Small intestine (tissue), 7 donors: ENCODE results near the gene INSM1. TPM values are rescaled to one million over a fixed set of nuclear protein-coding genes. Genes with fewer than 3 reads are reported as not detected.

Source experiments
- DNase-seq, 2 donors: peaks; one replicate each; pipeline versions ENCODE4 v3.0.0 to v3.0.0-alpha.2; 2013
- FAIRE-seq: peaks from 2 replicates; lab custom pipeline; 2012; peaks lifted over from hg19 to GRCh38; lab: Jason Lieb, UNC
- H3K27ac ChIP-seq, 3 donors: one replicate each; pipeline ENCODE4 v1.5.1; 2013; ENCODE audit warnings: low read length in 2 of 3, mild to moderate bottlenecking in 2 of 3, control low read depth in 1 of 3, inconsistent platforms in 1 of 3, low read depth in 1 of 3, moderate library complexity in 1 of 3
- H3K27me3 ChIP-seq, 3 donors: one replicate each; pipeline ENCODE4 v1.6.1; 2013; ENCODE audit warnings: low read length in 3 of 3, inconsistent platforms in 1 of 3; ENCODE audit not compliant: control insufficient read depth in 3 of 3, insufficient read depth in 3 of 3
- H3K36me3 ChIP-seq, 3 donors: one replicate each; pipeline ENCODE4 v1.6.1; 2013; ENCODE audit warnings: low read length in 3 of 3, inconsistent platforms in 1 of 3, low read depth in 1 of 3, mild to moderate bottlenecking in 1 of 3, moderate library complexity in 1 of 3; ENCODE audit not compliant: control insufficient read depth in 3 of 3, insufficient read depth in 2 of 3
- H3K4me1 ChIP-seq, 3 donors: one replicate each; pipeline ENCODE4 v1.6.1; 2013; ENCODE audit warnings: low read length in 2 of 3, inconsistent platforms in 1 of 3, low read depth in 1 of 3, mild to moderate bottlenecking in 1 of 3, moderate library complexity in 1 of 3; ENCODE audit not compliant: control insufficient read depth in 3 of 3, insufficient read depth in 2 of 3
- H3K4me3 ChIP-seq, 3 donors: one replicate each; pipeline ENCODE4 v1.5.1; 2013; ENCODE audit warnings: low read length in 3 of 3, control low read depth in 1 of 3, inconsistent platforms in 1 of 3, low read depth in 1 of 3, mild to moderate bottlenecking in 1 of 3, moderate library complexity in 1 of 3
- H3K9me3 ChIP-seq, 2 donors: one replicate each; pipeline ENCODE4 v1.6.1; 2013; ENCODE audit warnings: low read depth in 1 of 2, low read length in 1 of 2; ENCODE audit not compliant: control insufficient read depth in 2 of 2, insufficient read depth in 1 of 2
- WGBS, 3 donors: extraction: QIAGEN DNeasy Blood & Tissue Kit; methylation state at CpG; one replicate each; pipeline ENCODE4 v1.1.7; 2013; 5-methylcytosine and 5-hydroxymethylcytosine counted together
- polyA plus RNA-seq, 4 donors: library from polyadenylated mRNA; stranded (reverse) in 3 of 4; unstranded in 1 of 4; fragments of 200-250 nt in 3 of 4; fragments of 120-200 nt in 1 of 4; gene quantifications; one replicate each; pipeline versions ENCODE4 v1.2.1 to v1.2.3, GENCODE V29; 2013
- donor health status: healthy with polysubstance abuse.
- donor health status: control.
- donor health status: control.
- donor health status: Bipolar disorder and iron deficiency.
- donor health status: healthy.

The INSM1 gene
- polyA plus RNA-seq, 4 donors: 1.3 to 8.6 (median 2.5) TPM

GRCh38 chr20:20369250-20370093 lies 1.6 kb downstream of the INSM1 start:
- H3K4me3 ChIP-seq: peak overlapping the region in 2 of 3 donors; percentile 35
- no peak for FAIRE-seq
- no peaks in the 10 kb centered on the region for H3K36me3 ChIP-seq
- H3K4me1 ChIP-seq: peaks cover 0 to 4% (median 2%) of the 10 kb centered on the region in 3 donors
- 0 to 2% (median 2%) methylated on average over 65 to 86 of the region's 86 CpGs for WGBS, 3 donors
- H3K9me3 ChIP-seq: no peaks in the 10 kb centered on the region
- no peak overlapping the region for H3K27ac ChIP-seq
- peak; percentile 40 to 66 for DNase-seq
- peaks cover 30 to 77% (median 38%) of the 10 kb centered on the region in 3 donors for H3K27me3 ChIP-seq

DNA sequence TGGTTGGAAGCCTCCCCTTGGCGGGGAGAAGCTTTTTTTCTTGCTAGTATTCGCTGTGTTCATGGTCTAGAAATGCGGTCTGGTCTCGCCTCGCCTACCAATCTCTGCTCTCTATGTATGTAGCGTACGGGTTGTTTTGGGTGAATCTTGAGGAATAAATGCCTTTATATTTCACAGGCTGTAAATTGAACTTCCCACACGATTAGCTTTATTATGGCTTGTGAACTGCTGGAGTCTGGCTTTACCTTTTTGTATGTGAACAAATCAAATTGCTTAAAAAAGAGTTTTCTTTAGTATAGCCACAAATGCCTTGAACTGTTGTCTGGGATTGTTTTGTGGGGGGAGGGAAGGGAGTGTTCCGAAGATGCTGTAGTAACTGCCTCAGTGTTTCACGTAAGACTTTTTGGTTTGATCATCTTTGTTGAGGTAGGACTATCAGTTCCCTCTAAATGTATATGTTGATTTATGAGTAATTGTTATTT lies 2.2 kb downstream of the INSM1 start:
- Histone ChIP-seq H3K27me3 (peaks cover 27 to 76% (median 35%) of the 10 kb centered on the region in 3 donors), H3K4me3 (peak overlapping the region in 1 of 3 donors; percentile 35), H3K4me1 (peaks cover 0 to 4% (median 2%) of the 10 kb centered on the region in 3 donors), H3K27ac (no peak overlapping the region), H3K9me3 (no peaks in the 10 kb centered on the region), H3K36me3 (no peaks in the 10 kb centered on the region)
- 9 to 20% (median 16%) methylated on average over 10 of the region's 10 CpGs for WGBS, 3 donors
- DNase-seq: no peak
- no peak for FAIRE-seq

- Histone ChIP-seq H3K4me1 (peaks cover 0 to 4% (median 2%) of the 10 kb centered on the region in 3 donors), H3K9me3 (no peaks in the 10 kb centered on the region), H3K27ac (no peak overlapping the region), H3K36me3 (no peaks in the 10 kb centered on the region), H3K27me3 (peaks cover 27 to 78% (median 33%) of the 10 kb centered on the region in 3 donors), H3K4me3 (peak overlapping the region in 1 of 3 donors; percentile 15)
- DNase-seq: no peak
- WGBS, 3 donors: 29 to 59% (median 55%) methylated on average over 7 of the region's 7 CpGs
- no peak for FAIRE-seq
These were observed 3.2 kb downstream of the INSM1 start for GRCh38 chr20:20371083-20371482.

DNA sequence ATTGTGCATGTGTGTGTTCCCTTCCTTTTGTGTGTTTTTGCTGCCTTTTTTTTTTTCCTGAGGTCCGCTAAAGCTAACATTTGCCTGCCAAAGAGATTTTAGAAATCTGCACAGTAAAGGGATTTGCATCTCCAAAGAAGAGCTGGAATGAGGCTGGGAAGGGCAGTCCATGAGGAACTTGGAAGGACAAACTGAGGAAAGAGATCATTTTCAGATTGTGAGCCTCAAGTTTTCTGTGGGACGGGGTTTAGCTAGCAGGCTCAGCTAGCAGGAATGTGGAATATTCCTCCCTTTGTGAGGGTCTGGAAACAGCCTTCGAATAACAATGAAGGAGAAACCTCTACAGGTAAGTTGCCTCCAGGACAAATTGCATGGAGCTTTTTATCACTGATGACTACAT lies 3.8 kb downstream of the INSM1 start:
- H3K4me1 ChIP-seq: peaks cover 0 to 4% (median 2%) of the 10 kb centered on the region in 3 donors
- peak overlapping the region in 1 of 3 donors; percentile 15 for H3K4me3 ChIP-seq
- H3K9me3 ChIP-seq: no peaks in the 10 kb centered on the region
- DNase-seq (no peak), FAIRE-seq (no peak)
- H3K27me3 ChIP-seq: peaks cover 27 to 73% (median 31%) of the 10 kb centered on the region in 3 donors
- 32 to 71% (median 67%) methylated on average over 3 of the region's 3 CpGs for WGBS, 3 donors
- no peaks in the 10 kb centered on the region for H3K36me3 ChIP-seq
- H3K27ac ChIP-seq: no peak overlapping the region

- H3K9me3 ChIP-seq: no peaks in the 10 kb centered on the region
- peaks cover 21 to 64% (median 27%) of the 10 kb centered on the region in 3 donors for H3K27me3 ChIP-seq
- H3K27ac ChIP-seq: no peak overlapping the region
- no peak overlapping the region for H3K4me3 ChIP-seq
- H3K4me1 ChIP-seq: no peaks in the 10 kb centered on the region
- DNase-seq: no peak
- 44 to 58% (median 48%) methylated on average over 17 of the region's 17 CpGs for WGBS, 3 donors
- no peaks in the 10 kb centered on the region for H3K36me3 ChIP-seq
- FAIRE-seq: no peak
These were observed 5.2 kb downstream of the INSM1 start for GRCh38 chr20:20373091-20373571.

DNA sequence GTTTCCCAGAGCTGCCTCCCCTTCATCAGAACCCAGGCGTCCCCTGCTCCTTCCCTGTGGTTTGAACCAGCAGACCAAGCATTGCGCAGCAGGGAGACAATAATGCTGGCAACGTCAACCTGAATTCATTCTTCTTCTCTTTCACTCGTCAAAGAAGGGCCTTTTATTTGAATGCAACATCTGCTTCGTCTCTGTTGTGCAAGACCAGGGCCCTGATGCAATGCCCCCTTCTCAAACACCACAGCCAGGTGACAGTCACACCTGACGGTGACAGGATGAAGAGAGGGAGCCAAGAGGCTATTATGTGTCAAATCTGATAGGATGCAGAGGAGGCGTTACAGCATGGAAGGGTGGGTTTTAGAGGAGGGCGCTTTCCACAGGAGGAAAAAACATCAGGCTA lies 8.0 kb downstream of the INSM1 start:
- peaks cover 0 to 5% of the 10 kb centered on the region in 2 donors for H3K9me3 ChIP-seq
- FAIRE-seq: no peak
- H3K36me3 ChIP-seq: no peaks in the 10 kb centered on the region
- H3K27ac ChIP-seq: no peak overlapping the region
- no peak overlapping the region for H3K4me3 ChIP-seq
- no peak for DNase-seq
- peaks cover 2 to 49% (median 16%) of the 10 kb centered on the region in 3 donors for H3K27me3 ChIP-seq
- WGBS, 3 donors: 56 to 68% (median 63%) methylated on average over 8 of the region's 8 CpGs
- H3K4me1 ChIP-seq: no peaks in the 10 kb centered on the region

GRCh38 chr20:20386192-20386591 lies 18.3 kb downstream of the INSM1 start:
- Histone ChIP-seq H3K27ac (no peak overlapping the region), H3K36me3 (peaks cover 0 to 15% (median 0%) of the 10 kb centered on the region in 3 donors), H3K9me3 (peaks cover 0 to under 1% of the 10 kb centered on the region in 2 donors), H3K4me3 (no peak overlapping the region), H3K4me1 (no peaks in the 10 kb centered on the region), H3K27me3 (peaks cover 0 to 6% (median 2%) of the 10 kb centered on the region in 3 donors)
- WGBS, 3 donors: 63 to 71% (median 71%) methylated on average over 9 of the region's 9 CpGs
- DNase-seq: no peak
- FAIRE-seq: no peak

DNA sequence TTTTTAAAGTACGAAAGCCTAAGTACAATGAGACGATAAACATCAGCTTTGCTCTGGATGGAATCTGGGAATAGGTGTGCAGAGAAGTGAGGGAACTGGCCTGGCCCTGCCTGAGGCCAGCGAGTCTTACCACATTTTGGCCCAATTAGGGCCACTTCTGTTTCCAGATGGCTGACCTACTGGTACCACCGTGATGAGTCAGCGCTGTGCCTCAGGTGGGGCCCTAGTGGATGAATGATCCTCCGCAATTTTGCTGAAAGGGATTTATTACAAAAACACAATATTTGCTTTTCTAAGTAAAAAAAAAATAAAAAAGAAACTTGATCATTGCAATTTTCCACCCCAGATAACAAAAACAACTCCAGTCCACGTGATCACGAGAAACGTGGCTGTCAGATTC lies 22.5 kb downstream of the INSM1 start:
- H3K27me3 ChIP-seq: no peaks in the 10 kb centered on the region
- H3K4me3 ChIP-seq: no peak overlapping the region
- no peak for DNase-seq
- no peaks in the 10 kb centered on the region for H3K4me1 ChIP-seq
- 94 to 96% (median 96%) methylated on average over 9 of the region's 9 CpGs for WGBS, 3 donors
- FAIRE-seq: no peak
- H3K9me3 ChIP-seq: no peaks in the 10 kb centered on the region
- peaks cover 0 to 50% (median 6%) of the 10 kb centered on the region in 3 donors for H3K36me3 ChIP-seq
- no peak overlapping the region for H3K27ac ChIP-seq
